ENCODE data around the gene TRHDE.

Gene TRHDE

GRCh38 chr12:72330784-72331183, 58.6 kb downstream of the TRHDE start:
- no peak for DNase-seq

GRCh38 chr12:72337382-72337781, 65.2 kb downstream of the TRHDE start:
- DNase-seq = no peak

- no peak for DNase-seq
Observed at GRCh38 chr12:72337946-72338345, 65.8 kb downstream of the TRHDE start.

GRCh38 chr12:72338437-72338836, 66.3 kb downstream of the TRHDE start:
- DNase-seq = no peak

- no peak for DNase-seq
Observed at GRCh38 chr12:72346363-72346944, 74.3 kb downstream of the TRHDE start.

- DNase-seq = no peak
Observed at GRCh38 chr12:72349491-72349890, 77.3 kb downstream of the TRHDE start.

- DNase-seq = no peak
Observed at GRCh38 chr12:72359416-72359815, 87.2 kb downstream of the TRHDE start.

- no peak for DNase-seq
Observed at GRCh38 chr12:72365151-72365550, 93.0 kb downstream of the TRHDE start.

GRCh38 chr12:72366255-72366654, 94.1 kb downstream of the TRHDE start:
- no peak for DNase-seq

- no peak for DNase-seq
Observed at GRCh38 chr12:72368298-72368697, 96.1 kb downstream of the TRHDE start.

GRCh38 chr12:72368719-72369422, 96.7 kb downstream of the TRHDE start:
- no peak for DNase-seq

GRCh38 chr12:72369423-72369959, 97.3 kb downstream of the TRHDE start:
- no peak for DNase-seq

GRCh38 chr12:72380441-72380840, 108.3 kb downstream of the TRHDE start:
- DNase-seq = no peak

GRCh38 chr12:72388322-72388721, 116.2 kb downstream of the TRHDE start:
- DNase-seq = no peak

- no peak for DNase-seq
Observed at GRCh38 chr12:72390146-72390545, 118.0 kb downstream of the TRHDE start.

GRCh38 chr12:72406111-72406510, 133.9 kb downstream of the TRHDE start:
- no peak for DNase-seq

GRCh38 chr12:72432037-72432604, 160.0 kb downstream of the TRHDE start:
- DNase-seq = no peak

- no peak for DNase-seq
Observed at GRCh38 chr12:72433298-72433697, 161.1 kb downstream of the TRHDE start.

- DNase-seq = no peak
Observed at GRCh38 chr12:72434999-72435398, 162.8 kb downstream of the TRHDE start.

- DNase-seq = no peak
Observed at GRCh38 chr12:72442217-72442616, 170.0 kb downstream of the TRHDE start.

- DNase-seq = no peak
Observed at GRCh38 chr12:72444125-72444524, 172.0 kb downstream of the TRHDE start.

GRCh38 chr12:72444566-72444965, 172.4 kb downstream of the TRHDE start:
- DNase-seq = no peak

- DNase-seq = no peak
Observed at GRCh38 chr12:72448089-72448488, 175.9 kb downstream of the TRHDE start.

- DNase-seq = no peak
Observed at GRCh38 chr12:72448805-72449204, 176.6 kb downstream of the TRHDE start.
